BJ (cell line): ENCODE measurements around the gene STRBP. TPM values are rescaled to one million over a fixed set of nuclear protein-coding genes. Genes with fewer than 3 reads are reported as not detected.
"Not testable (repeated sequence)": the region's sequence is repeated elsewhere in the genome, so short reads cannot be mapped to it uniquely, and the experiment has no call there.

Experiments
- CTCF ChIA-PET: fragments of 350-600 bp; formaldehyde crosslinking; extraction: SDS; loops from one replicate; lab custom pipeline; 2021; ENCODE audit warnings: antibody characterized with exemption, inconsistent platforms; lab: Yijun Ruan, JAX
- POLR2A ChIA-PET: fragments of 300-600 bp; sonication (Branson Sonifier 250); formaldehyde crosslinking; extraction: SDS; loops from one replicate; lab custom pipeline; 2021; ENCODE audit warnings: antibody characterized with exemption; lab: Charles Lee
- DNase-seq: peaks from one replicate; pipeline ENCODE4 v3.0.0-alpha.2; 2011; ENCODE audit warnings: low read depth
- H3K27me3 ChIP-seq: 2 replicates; pipeline ENCODE4 v1.6.0; 2011; ENCODE audit warnings: low read length; ENCODE audit not compliant: control insufficient read depth, insufficient read depth
- H3K36me3 ChIP-seq: 2 replicates; pipeline ENCODE4 v1.5.1; 2011; ENCODE audit warnings: low read length; ENCODE audit not compliant: control insufficient read depth, insufficient read depth
- H3K4me3 ChIP-seq: 2 replicates; pipeline ENCODE4 v1.5.1; 2011; ENCODE audit warnings: low read depth, mild to moderate bottlenecking, control low read depth, low read length
- polyA plus RNA-seq: library from polyadenylated mRNA; depleted of rRNA; stranded (reverse); fragments of >200 nt; gene quantifications from 2 replicates; pipeline ENCODE4 v1.2.3, GENCODE V29; 2011
- TF ChIP-seq, protein P1 (sequence below): IDR thresholded peaks from 2 replicates; pipeline ENCODE4 v1.5.1; 2011; ENCODE audit warnings: low read depth, mild to moderate bottlenecking, control low read depth, inconsistent platforms, low read length, moderate library complexity; ENCODE audit not compliant: insufficient read depth

STRBP gene
- polyA plus RNA-seq, 1 experiment, result 1.1 TPM

DNA sequence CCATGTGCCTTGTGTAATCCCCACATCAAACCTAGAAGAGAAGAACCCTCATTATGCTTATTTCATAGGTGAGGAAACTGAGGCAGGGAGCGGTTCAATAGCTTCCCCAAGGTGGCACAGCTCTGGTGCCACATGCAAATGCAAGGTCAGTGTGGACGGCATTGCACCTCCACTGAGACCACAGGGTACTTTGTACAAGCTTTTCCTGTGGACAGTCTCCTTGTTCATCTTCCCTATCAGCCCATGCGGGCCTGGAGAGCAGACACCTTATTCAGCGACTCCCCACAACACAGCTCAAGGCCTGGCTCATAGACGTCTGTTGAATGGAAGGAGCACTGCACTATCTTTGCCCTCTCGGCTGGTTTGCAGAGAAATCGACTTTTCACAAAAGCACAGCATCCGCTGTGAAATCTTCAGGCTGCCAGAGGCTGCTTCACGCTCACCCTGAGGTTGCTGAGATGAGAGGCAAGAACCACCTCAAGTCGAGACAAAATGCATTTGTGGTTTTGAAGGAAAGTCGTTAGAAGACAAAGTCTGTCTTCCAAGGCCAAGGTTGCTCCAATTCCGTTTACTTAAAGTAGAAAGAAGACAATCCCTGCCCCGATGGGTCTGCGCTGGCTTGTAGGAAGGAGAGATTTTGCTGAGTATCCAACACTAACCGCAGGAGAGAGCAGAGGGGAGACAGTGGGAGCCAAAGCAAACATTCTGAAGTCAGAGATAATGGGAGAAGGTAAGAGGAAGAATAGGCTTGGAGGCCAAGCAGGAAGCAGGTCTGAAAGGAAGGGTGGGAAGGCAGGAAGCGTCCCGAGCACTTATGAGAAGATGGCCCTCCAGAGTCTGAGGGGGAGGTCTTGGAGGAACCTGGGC is 34.2 kb upstream of the STRBP start:
- Histone ChIP-seq H3K27me3 (0 out of 2 replicates have a peak, but pooled peaks cover 2% of the 10 kb centered on the region), H3K36me3 (no peaks in the 10 kb centered on the region), H3K4me3 (no peak overlapping the region)
- ChIA-PET CTCF (no interaction called here), POLR2A (no interaction called here)
- TF ChIP-seq, protein P1, sequence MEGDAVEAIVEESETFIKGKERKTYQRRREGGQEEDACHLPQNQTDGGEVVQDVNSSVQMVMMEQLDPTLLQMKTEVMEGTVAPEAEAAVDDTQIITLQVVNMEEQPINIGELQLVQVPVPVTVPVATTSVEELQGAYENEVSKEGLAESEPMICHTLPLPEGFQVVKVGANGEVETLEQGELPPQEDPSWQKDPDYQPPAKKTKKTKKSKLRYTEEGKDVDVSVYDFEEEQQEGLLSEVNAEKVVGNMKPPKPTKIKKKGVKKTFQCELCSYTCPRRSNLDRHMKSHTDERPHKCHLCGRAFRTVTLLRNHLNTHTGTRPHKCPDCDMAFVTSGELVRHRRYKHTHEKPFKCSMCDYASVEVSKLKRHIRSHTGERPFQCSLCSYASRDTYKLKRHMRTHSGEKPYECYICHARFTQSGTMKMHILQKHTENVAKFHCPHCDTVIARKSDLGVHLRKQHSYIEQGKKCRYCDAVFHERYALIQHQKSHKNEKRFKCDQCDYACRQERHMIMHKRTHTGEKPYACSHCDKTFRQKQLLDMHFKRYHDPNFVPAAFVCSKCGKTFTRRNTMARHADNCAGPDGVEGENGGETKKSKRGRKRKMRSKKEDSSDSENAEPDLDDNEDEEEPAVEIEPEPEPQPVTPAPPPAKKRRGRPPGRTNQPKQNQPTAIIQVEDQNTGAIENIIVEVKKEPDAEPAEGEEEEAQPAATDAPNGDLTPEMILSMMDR, result no peak
- DNase-seq, result no peak

- CTCF ChIA-PET, DNase-seq, H3K36me3 ChIP-seq, H3K4me3 ChIP-seq, H3K27me3 ChIP-seq, POLR2A ChIA-PET: not testable (repeated sequence)
Observed at GRCh38 chr9:123301936-123302335, 33.5 kb upstream of the STRBP start.

DNA sequence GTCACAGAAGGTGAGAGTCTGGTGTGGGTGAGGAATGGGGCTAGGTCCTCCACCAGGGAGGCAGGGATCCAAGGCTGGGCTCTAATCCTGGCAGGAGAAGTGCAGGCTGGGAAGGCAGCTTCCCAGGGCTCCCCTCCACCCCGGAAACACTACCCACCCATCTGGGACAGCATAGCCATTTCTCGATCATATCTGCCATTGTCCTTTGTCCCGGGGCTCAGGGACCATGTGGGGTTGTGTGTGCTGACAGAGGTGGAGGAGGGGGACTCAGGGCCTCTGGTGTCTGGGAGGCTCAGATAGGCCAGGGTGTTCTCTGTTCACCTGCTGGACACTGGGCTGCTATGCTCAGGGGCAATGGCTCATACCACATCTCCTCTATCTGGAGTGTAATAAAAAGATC is 32.2 kb upstream of the STRBP start:
- no peak overlapping the region for H3K4me3 ChIP-seq
- POLR2A ChIA-PET, result no interaction called here
- H3K27me3 ChIP-seq, result 0 out of 2 replicates have a peak, but pooled peaks cover 2% of the 10 kb centered on the region
- DNase-seq, result no peak
- TF ChIP-seq, protein P1, result no peak
- CTCF ChIA-PET, result no interaction called here
- no peaks in the 10 kb centered on the region for H3K36me3 ChIP-seq

GRCh38 chr9:123299558-123300126 is 31.3 kb upstream of the STRBP start:
- TF ChIP-seq, protein P1, result no peak
- Histone ChIP-seq H3K27me3 (0 out of 2 replicates have a peak, but pooled peaks cover 2% of the 10 kb centered on the region), H3K4me3 (no peak overlapping the region), H3K36me3 (no peaks in the 10 kb centered on the region)
- no peak for DNase-seq
- CTCF ChIA-PET, result interaction anchor here (1.1 kb wide), 1 partner anchor 12 kb away, joined by 3 read pairs; no protein-coding TSS in a partner anchor
- POLR2A ChIA-PET, result no interaction called here

- 0 out of 2 replicates have a peak, but pooled peaks cover 2% of the 10 kb centered on the region for H3K27me3 ChIP-seq
- ChIA-PET POLR2A (no interaction called here), CTCF (no interaction called here)
- TF ChIP-seq, protein P1, result no peak
- H3K36me3 ChIP-seq, result no peaks in the 10 kb centered on the region
- DNase-seq, result no peak
- no peak overlapping the region for H3K4me3 ChIP-seq
Observed at GRCh38 chr9:123296174-123296573, 27.8 kb upstream of the STRBP start.
